ENCODE data around the gene PEX5L. TPM values are rescaled to one million over a fixed set of nuclear protein-coding genes. Genes with fewer than 3 reads are reported as not detected.

The PEX5L gene
- total RNA-seq, 2 donors from 2014 or later: not detected

DNA sequence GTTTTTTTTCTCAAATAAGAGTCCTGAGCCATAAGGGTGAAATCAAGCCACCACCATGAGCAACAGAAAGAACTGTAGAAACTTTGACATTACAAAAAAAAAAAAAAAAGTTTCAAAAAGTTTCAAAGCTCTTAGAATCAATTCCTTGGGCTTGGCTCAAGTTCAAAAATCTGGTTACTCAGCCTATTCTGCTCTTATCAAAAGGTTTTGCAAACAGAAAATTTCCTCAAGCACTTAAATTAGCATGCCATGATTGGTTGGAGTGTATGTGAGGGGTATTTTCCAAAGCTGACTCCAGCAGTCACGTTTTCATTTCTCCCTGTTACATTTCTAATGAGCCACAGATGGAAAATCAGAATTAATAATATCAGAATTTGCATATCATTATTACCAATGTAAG is 12.1 kb upstream of the PEX5L start:
- Histone ChIP-seq H3K4me3 (no peak overlapping the region), H3K9me3 (no peaks in the 10 kb centered on the region), H3K4me1 (ENCODE audit: control insufficient read depth in 1 of 2, low read depth in 2 of 2) (no peaks in the 10 kb centered on the region), H3K27ac (no peak overlapping the region), H3K27me3 (replicated peaks; ENCODE audit: insufficient read depth) (no peaks in the 10 kb centered on the region), H3K36me3 (no peaks in the 10 kb centered on the region)
- DNase-seq (ENCODE audit: low spot score) (no peak), ATAC-seq (ENCODE audit: insufficient number of reproducible peaks, low FRiP score, low read depth) (no peak)
- TF ChIP-seq, protein P1, sequence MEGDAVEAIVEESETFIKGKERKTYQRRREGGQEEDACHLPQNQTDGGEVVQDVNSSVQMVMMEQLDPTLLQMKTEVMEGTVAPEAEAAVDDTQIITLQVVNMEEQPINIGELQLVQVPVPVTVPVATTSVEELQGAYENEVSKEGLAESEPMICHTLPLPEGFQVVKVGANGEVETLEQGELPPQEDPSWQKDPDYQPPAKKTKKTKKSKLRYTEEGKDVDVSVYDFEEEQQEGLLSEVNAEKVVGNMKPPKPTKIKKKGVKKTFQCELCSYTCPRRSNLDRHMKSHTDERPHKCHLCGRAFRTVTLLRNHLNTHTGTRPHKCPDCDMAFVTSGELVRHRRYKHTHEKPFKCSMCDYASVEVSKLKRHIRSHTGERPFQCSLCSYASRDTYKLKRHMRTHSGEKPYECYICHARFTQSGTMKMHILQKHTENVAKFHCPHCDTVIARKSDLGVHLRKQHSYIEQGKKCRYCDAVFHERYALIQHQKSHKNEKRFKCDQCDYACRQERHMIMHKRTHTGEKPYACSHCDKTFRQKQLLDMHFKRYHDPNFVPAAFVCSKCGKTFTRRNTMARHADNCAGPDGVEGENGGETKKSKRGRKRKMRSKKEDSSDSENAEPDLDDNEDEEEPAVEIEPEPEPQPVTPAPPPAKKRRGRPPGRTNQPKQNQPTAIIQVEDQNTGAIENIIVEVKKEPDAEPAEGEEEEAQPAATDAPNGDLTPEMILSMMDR (IDR thresholded peaks at IDR 0.05): no peak

DNA sequence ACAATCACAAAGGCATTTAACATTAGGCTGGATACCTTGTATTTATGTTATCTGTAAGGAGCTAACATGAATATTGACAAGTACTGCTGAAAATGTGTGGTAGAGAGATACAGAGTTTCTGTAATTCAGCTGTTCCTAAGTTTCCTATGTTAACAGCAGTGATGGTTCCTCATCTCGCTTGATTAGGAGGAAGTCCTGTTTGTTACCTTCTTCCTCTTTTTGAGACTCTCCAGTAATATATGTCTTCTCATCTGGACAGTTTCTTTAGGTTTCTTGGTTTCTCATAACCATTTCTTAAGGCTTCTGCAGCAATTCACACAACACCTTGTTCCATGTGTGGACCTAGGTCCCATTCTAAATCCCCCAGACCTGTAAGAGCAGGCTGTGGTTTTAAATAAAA is 11.4 kb upstream of the PEX5L start:
- TF ChIP-seq, protein P1 (IDR thresholded peaks at IDR 0.05): no peak
- ATAC-seq (ENCODE audit: insufficient number of reproducible peaks, low FRiP score, low read depth) (no peak), DNase-seq (ENCODE audit: low spot score) (no peak)
- no peaks in the 10 kb centered on the region for H3K27me3 ChIP-seq (replicated peaks; ENCODE audit: insufficient read depth)
- H3K4me1 ChIP-seq (ENCODE audit: control insufficient read depth in 1 of 2, low read depth in 2 of 2): no peaks in the 10 kb centered on the region
- H3K36me3 ChIP-seq: no peaks in the 10 kb centered on the region
- no peaks in the 10 kb centered on the region for H3K9me3 ChIP-seq
- H3K27ac ChIP-seq: no peak overlapping the region
- no peak overlapping the region for H3K4me3 ChIP-seq

DNA sequence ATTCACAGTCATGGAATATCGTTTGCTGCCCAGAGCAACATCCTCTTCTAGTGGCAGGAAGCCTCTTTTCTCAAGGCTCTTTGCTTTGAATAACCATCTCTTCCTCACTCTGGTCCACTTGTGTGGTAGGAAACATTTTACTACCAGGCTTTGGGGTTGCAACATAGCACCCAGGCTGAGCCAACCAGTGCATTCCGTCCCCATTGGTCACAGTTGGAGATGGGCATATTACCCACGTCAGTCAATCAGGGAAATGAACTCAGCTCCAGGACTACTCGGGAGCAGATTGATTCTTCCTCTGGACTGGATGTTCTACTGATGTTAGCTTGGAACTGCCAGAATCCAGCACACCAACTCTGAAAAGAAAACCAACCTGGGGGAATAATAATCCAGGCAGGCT is 4.2 kb upstream of the PEX5L start:
- no peak overlapping the region for H3K4me3 ChIP-seq
- H3K4me1 ChIP-seq (ENCODE audit: control insufficient read depth in 1 of 2, low read depth in 2 of 2): peaks cover 2 to 7% of the 10 kb centered on the region in 2 donors
- TF ChIP-seq, protein P1 (IDR thresholded peaks at IDR 0.05): no peak
- no peaks in the 10 kb centered on the region for H3K9me3 ChIP-seq
- peaks cover 8% of the 10 kb centered on the region for H3K27me3 ChIP-seq (replicated peaks; ENCODE audit: insufficient read depth)
- H3K36me3 ChIP-seq: no peaks in the 10 kb centered on the region
- H3K27ac ChIP-seq: no peak overlapping the region
- ATAC-seq (ENCODE audit: insufficient number of reproducible peaks, low FRiP score, low read depth): no peak
- no peak for DNase-seq (ENCODE audit: low spot score)

- TF ChIP-seq, protein P1 (IDR thresholded peaks at IDR 0.05): no peak
Observed at GRCh38 chr3:180036092-180036670, 556 bp downstream of the PEX5L start.

DNA sequence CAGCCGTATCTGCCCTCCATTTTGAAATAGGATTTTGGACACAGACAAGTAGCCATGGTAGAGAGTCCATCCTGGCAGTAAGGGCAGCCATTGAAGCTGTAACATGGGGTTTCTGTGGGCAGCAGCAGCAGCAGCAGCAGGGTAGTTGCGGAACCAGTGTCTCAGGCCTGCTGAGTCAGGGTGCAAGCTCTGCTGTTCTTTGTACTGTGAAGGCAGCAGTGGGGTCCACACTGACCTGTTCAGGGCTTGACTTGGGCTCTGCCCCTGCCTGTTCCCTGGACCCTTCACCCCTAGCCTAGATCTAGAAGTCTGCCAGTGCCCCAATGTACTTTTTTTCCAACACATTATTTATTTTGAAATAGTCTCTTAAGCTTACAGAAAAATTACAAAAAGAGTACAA is 9.7 kb downstream of the PEX5L start:
- H3K27me3 ChIP-seq (replicated peaks; ENCODE audit: insufficient read depth): no peaks in the 10 kb centered on the region
- no peaks in the 10 kb centered on the region for H3K9me3 ChIP-seq
- no peaks in the 10 kb centered on the region for H3K36me3 ChIP-seq
- H3K4me3 ChIP-seq: no peak overlapping the region
- no peaks in the 10 kb centered on the region for H3K4me1 ChIP-seq (ENCODE audit: control insufficient read depth in 1 of 2, low read depth in 2 of 2)
- no peak overlapping the region for H3K27ac ChIP-seq
- ATAC-seq (ENCODE audit: insufficient number of reproducible peaks, low FRiP score, low read depth): no peak
- DNase-seq (ENCODE audit: low spot score): no peak
- TF ChIP-seq, protein P1 (IDR thresholded peaks at IDR 0.05): no peak

More at GRCh38 chr3:180036092-180036670, 556 bp downstream of the PEX5L start:
- H3K9me3 ChIP-seq: no peaks in the 10 kb centered on the region
- ATAC-seq (ENCODE audit: insufficient number of reproducible peaks, low FRiP score, low read depth): no peak
- peak overlapping the region; percentile 35 for H3K4me3 ChIP-seq
- H3K27me3 ChIP-seq (replicated peaks; ENCODE audit: insufficient read depth): peaks cover 12% of the 10 kb centered on the region
- no peak for DNase-seq (ENCODE audit: low spot score)
- peaks cover 2 to 7% of the 10 kb centered on the region in 2 donors for H3K4me1 ChIP-seq (ENCODE audit: control insufficient read depth in 1 of 2, low read depth in 2 of 2)
- H3K36me3 ChIP-seq: no peaks in the 10 kb centered on the region
- no peak overlapping the region for H3K27ac ChIP-seq

All from thoracic aorta (tissue), 2 donors.